Measurements from ENCODE around the gene RUNDC1. TPM values are rescaled to one million over a fixed set of nuclear protein-coding genes. Genes with fewer than 3 reads are reported as not detected.
A peak's percentile ranks its signal among the peaks of the same experiment; 100 is the strongest.

The RUNDC1 gene
- total RNA-seq, 6 experiments from 2014 or later, result 9.9 to 14.6 (median 10.3) TPM

DNA sequence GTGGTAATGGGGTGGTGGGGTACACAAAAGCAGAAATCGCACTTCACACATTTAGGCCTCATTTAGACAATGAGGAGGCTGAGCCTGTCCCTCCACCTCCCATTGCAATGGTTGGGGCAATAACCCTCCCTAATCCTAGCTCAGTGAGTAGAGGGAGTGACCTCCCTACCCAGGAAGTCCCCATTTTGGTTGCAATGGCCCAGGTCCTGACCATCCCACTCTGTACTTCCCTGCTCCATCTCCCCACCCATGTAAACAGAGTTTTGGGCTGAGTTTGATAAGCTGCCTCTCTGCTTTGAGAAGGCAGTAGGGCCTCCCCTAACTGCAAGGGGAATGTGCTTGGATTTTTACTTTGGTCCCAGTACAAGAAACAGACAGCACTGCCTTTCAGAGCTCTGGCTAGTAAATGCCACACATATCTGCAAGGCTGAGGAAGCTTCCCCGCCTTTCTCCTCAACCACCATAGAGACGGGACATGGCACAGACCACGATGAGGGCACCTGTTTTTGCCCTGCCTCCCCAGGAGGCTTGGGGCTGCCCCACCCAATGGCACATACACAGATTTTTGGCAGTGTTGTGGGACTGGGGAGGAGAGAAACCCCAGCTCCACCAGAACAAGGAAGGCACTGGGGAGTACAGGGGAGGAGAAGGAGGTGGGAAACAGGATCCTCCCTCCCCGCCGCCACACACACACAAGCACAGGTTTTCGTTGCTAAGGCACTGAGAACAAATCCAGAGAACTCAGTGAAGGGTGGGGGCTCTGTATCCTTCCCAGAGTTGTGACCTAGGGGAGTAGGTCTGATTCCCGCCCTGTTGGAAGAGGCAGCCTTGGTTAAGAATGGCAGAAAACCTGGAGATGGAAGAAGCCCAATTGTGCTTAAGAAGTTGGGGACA lies 34.5 kb downstream of the RUNDC1 start:
- Mint-ChIP-seq H3K27ac (no peak overlapping the region; the same call in 1 of the 2 replicates), H3K36me3 (ENCODE audit: low read depth) (peaks cover 9% of the 10 kb centered on the region)
- DNase-seq, result no peak

DNA sequence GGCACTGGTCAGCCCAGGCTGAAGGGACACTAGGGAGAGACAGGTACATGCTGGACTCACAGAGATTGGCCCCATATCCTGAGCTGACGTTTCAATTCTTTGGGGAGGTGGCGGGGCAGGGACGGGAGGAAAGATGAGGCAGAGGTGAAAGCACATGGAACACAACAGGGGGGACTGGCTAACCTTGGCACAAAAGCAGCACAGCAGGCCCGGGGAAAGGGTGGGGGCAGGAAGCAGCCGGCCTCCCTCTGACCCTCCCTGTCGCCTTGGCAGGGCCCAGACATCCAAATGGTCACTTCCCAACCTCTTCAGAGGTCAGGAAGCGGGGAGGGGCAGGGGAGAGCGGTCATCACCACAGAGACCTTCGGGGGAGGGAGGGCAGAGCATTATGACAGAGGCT lies 35.2 kb downstream of the RUNDC1 start:
- no peak overlapping the region for H3K4me3 Mint-ChIP-seq
- no peak for DNase-seq
- peaks cover 45% of the 10 kb centered on the region for H3K4me1 Mint-ChIP-seq (ENCODE audit: low read depth)
- TF ChIP-seq, protein P1, sequence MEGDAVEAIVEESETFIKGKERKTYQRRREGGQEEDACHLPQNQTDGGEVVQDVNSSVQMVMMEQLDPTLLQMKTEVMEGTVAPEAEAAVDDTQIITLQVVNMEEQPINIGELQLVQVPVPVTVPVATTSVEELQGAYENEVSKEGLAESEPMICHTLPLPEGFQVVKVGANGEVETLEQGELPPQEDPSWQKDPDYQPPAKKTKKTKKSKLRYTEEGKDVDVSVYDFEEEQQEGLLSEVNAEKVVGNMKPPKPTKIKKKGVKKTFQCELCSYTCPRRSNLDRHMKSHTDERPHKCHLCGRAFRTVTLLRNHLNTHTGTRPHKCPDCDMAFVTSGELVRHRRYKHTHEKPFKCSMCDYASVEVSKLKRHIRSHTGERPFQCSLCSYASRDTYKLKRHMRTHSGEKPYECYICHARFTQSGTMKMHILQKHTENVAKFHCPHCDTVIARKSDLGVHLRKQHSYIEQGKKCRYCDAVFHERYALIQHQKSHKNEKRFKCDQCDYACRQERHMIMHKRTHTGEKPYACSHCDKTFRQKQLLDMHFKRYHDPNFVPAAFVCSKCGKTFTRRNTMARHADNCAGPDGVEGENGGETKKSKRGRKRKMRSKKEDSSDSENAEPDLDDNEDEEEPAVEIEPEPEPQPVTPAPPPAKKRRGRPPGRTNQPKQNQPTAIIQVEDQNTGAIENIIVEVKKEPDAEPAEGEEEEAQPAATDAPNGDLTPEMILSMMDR (IDR thresholded peaks at IDR 0.05), result no peak
- H3K9me3 Mint-ChIP-seq, result no peaks in the 10 kb centered on the region
- peaks cover 9% of the 10 kb centered on the region for H3K36me3 Mint-ChIP-seq (ENCODE audit: low read depth)
- no peak overlapping the region; the same call in 1 of the 2 replicates for H3K27ac Mint-ChIP-seq
- H3K27me3 Mint-ChIP-seq (ENCODE audit: insufficient read depth), result no peaks in the 10 kb centered on the region; the same call in 1 of the 2 replicates

More for the DNA sequence above, 34.5 kb downstream of the RUNDC1 start:
- TF ChIP-seq, protein P1 (IDR thresholded peaks at IDR 0.05), result no peak
- Mint-ChIP-seq H3K4me1 (ENCODE audit: low read depth) (peaks cover 43% of the 10 kb centered on the region), H3K9me3 (no peaks in the 10 kb centered on the region), H3K27me3 (ENCODE audit: insufficient read depth) (no peaks in the 10 kb centered on the region; the same call in 1 of the 2 replicates), H3K4me3 (no peak overlapping the region)

DNA sequence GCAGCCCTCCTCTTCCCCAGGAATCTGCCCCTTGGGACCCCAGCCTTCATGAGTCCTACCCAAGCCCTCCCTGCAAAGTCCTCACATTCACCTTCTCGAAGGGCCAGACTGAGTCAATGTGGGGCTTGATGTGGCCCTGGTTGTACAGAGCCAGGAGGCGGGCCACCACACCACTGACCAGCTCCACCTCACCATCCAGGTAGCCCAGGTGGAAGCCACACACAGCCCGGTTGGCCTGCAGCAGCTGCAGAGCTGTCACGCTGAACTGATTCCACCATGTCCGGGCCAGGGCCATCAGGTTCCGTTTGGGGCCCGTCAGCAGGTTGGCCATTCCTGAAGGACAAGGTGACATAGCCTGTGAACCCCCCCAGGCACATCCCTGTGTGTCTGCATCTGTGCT lies 35.9 kb downstream of the RUNDC1 start:
- TF ChIP-seq, protein P1 (IDR thresholded peaks at IDR 0.05), result no peak
- no peaks in the 10 kb centered on the region for H3K9me3 Mint-ChIP-seq
- no peak overlapping the region for H3K27ac Mint-ChIP-seq
- H3K4me1 Mint-ChIP-seq (ENCODE audit: low read depth), result peaks cover 42% of the 10 kb centered on the region
- no peaks in the 10 kb centered on the region; the same call in 1 of the 2 replicates for H3K27me3 Mint-ChIP-seq (ENCODE audit: insufficient read depth)
- H3K36me3 Mint-ChIP-seq (ENCODE audit: low read depth), result peaks cover 9% of the 10 kb centered on the region
- no peak for DNase-seq
- no peak overlapping the region for H3K4me3 Mint-ChIP-seq

DNA sequence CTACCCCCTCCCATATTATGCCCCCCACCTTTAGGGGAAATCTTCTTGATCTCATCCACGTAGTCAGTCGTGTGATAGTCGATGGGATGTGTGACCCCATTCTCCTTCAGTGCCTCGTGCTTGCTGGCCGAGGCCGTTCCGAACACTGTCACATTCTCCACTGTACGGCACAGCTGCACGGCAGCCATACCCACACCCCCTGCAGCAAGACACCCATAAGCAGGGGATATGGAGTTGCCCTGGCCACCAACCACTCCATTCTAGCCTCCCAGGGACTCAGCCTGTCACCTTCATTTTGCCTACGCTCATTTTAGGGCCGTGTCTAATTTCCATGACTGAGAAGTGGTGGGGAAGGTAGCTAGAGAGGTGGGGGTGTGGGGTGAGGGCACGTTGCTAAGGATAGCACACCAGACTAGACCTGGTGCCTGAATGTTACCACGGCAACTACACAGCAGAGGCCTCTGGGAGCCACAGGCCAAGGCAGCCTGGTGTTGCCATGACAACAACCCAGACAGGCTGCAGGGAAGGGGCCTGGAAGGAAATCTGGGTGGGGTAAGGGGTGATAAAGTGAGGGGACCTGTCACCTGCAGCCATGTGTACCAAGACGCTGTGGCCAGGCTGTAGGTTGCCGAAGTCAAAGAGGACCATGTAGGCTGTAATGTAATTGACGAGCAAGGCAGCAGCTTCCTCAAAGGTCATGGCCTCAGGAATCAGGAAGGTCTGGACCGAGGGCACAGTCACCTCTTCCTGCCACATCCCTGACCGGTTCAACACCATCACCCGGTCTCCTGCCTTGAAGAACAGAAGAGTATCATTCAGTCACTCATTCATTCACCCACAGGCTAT lies 37.9 kb downstream of the RUNDC1 start:
- Mint-ChIP-seq H3K4me3 (no peak overlapping the region; the same call in 1 of the 2 replicates), H3K27ac (peak overlapping the region; percentile 45), H3K9me3 (no peaks in the 10 kb centered on the region), H3K36me3 (ENCODE audit: low read depth) (peaks cover 9% of the 10 kb centered on the region), H3K27me3 (ENCODE audit: insufficient read depth) (no peaks in the 10 kb centered on the region), H3K4me1 (ENCODE audit: low read depth) (peaks cover 42% of the 10 kb centered on the region)
- DNase-seq, result no peak
- TF ChIP-seq, protein P1 (IDR thresholded peaks at IDR 0.05), result no peak

DNA sequence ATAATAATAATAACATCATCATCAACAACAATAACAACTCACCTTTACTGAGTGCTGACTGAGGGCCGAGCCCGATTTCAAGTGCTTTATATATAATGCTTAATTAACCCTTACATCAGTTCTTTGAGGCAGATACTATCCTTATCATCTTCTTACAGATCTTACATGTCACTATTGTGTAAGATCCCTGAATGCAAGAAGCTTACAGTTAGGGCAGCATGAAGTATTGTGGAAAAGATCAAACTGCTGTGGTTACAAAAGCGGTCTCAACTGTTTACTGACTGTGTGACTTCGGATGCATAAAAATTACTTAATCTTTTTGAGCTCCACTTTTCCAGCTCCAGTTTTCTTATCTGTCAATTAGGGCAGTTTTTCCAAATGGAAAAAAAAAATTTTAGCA lies 38.6 kb downstream of the RUNDC1 start:
- Mint-ChIP-seq H3K9me3 (no peaks in the 10 kb centered on the region), H3K4me1 (ENCODE audit: low read depth) (peaks cover 42% of the 10 kb centered on the region), H3K4me3 (peak overlapping the region; percentile 15; the same call in 1 of the 2 replicates), H3K36me3 (ENCODE audit: low read depth) (peaks cover 9% of the 10 kb centered on the region), H3K27me3 (ENCODE audit: insufficient read depth) (no peaks in the 10 kb centered on the region), H3K27ac (peak overlapping the region; percentile 45; the same call in 1 of the 2 replicates)
- DNase-seq, result no peak
- TF ChIP-seq, protein P1 (IDR thresholded peaks at IDR 0.05), result no peak
